T-helper 2 cell treated with Interferon-gamma antibody and Interleukin-4, amounts not matched to agents 100 ng/mL and 5 ng/mL, for 36 hours (primary cell): ENCODE results near the gene POLR2H. TPM values are rescaled to one million over a fixed set of nuclear protein-coding genes. Genes with fewer than 3 reads are reported as not detected.

ENCODE experiments used
- intact Hi-C: fragments of 100-400 bp; cut with micrococcal nuclease; formaldehyde crosslinking; loops from one replicate; pipeline ENCODE4 v1.15.1; 2023
- total RNA-seq: library from RNA; stranded (reverse); gene quantifications from 2 replicates; pipeline ENCODE4 v1.2.3, GENCODE V29; 2022

The POLR2H gene
- 89.8 and 91.6 TPM in 2 replicates for total RNA-seq

GRCh38 chr3:184361532-184361931 is at the start of gene POLR2H, which contains the start of gene CLCN2:
POLR2H (plus strand) TSS chr3:184361710; CDS start chr3:184363493, 1,783 bp downstream.
CLCN2 (minus strand) TSS chr3:184361605; CDS start chr3:184361479, 126 bp downstream.
- intact Hi-C loops = loop anchor here (1.0 to 10.0 kb wide), 2 partner anchors 47 to 353 kb away; partner anchors contain the start of genes EIF4G1 and MAGEF1

- intact Hi-C loops = loop anchor here (1.0 to 2.0 kb wide), 6 partner anchors 15 to 140 kb away; partner anchors contain the start of genes ABCF3, AP2M1, CLCN2 and EEF1AKMT4
These were observed 47.2 kb upstream of the POLR2H start, which contains the start of gene EIF4G1 for GRCh38 chr3:184314363-184314699. EIF4G1 (plus strand) TSS chr3:184314606; CDS start chr3:184315797, 1,191 bp downstream.

- intact Hi-C loops = loop anchor here (1.0 to 2.0 kb wide), 6 partner anchors 16 to 141 kb away; partner anchors contain the start of genes ABCF3, AP2M1, CLCN2 and EEF1AKMT4
These were observed 46.6 kb upstream of the POLR2H start for GRCh38 chr3:184314700-184315542.

GRCh38 chr3:184315543-184315867 is 46.0 kb upstream of the POLR2H start:
- intact Hi-C loops = loop anchor here (2.0 kb wide), 1 partner anchor 129 kb away; the partner anchor contains the start of gene ABCF3

GRCh38 chr3:184315871-184316661 is 45.4 kb upstream of the POLR2H start:
- intact Hi-C loops = loop anchor here (2.0 kb wide), 1 partner anchor 129 kb away; the partner anchor contains the start of gene ABCF3

GRCh38 chr3:184316792-184317191 is 44.7 kb upstream of the POLR2H start:
- intact Hi-C loops = no loop called here

- intact Hi-C loops = no loop called here
These were observed 44.3 kb upstream of the POLR2H start for GRCh38 chr3:184317201-184317600.

- intact Hi-C loops = no loop called here
These were observed 41.4 kb upstream of the POLR2H start for GRCh38 chr3:184320104-184320445.

- intact Hi-C loops = no loop called here
These were observed 39.8 kb upstream of the POLR2H start for GRCh38 chr3:184321666-184322065.

- intact Hi-C loops = no loop called here
These were observed 38.6 kb upstream of the POLR2H start for GRCh38 chr3:184322731-184323487.

GRCh38 chr3:184323696-184324095 is 37.8 kb upstream of the POLR2H start:
- intact Hi-C loops = no loop called here

GRCh38 chr3:184325269-184325668 is 36.2 kb upstream of the POLR2H start:
- intact Hi-C loops = no loop called here

- intact Hi-C loops = no loop called here
These were observed 35.7 kb upstream of the POLR2H start for GRCh38 chr3:184325715-184326369.

GRCh38 chr3:184327171-184327570 is 34.3 kb upstream of the POLR2H start:
- intact Hi-C loops = no loop called here

- intact Hi-C loops = no loop called here
These were observed 33.0 kb upstream of the POLR2H start for GRCh38 chr3:184328516-184328915.

GRCh38 chr3:184332370-184333090 is 29.0 kb upstream of the POLR2H start:
- intact Hi-C loops = no loop called here

- intact Hi-C loops = no loop called here
These were observed 28.3 kb upstream of the POLR2H start for GRCh38 chr3:184333190-184333589.

- intact Hi-C loops = no loop called here
These were observed 27.8 kb upstream of the POLR2H start for GRCh38 chr3:184333700-184334099.

- intact Hi-C loops = loop anchor here (1.0 kb wide), 3 partner anchors 20 to 35 kb away; partner anchors contain the start of genes EIF4G1 and PSMD2
These were observed 26.9 kb upstream of the POLR2H start for GRCh38 chr3:184334470-184335158.
